Vagina (tissue), 2 donors: ENCODE measurements around the gene CYP17A1.

Experiments
- POLR2AphosphoS5 ChIP-seq, 2 donors: sonication (generic); formaldehyde crosslinking; IDR thresholded peaks; one replicate each; pipeline ENCODE4 v1.9.0; 2017; ENCODE audit warnings: antibody characterized with exemption in 2 of 2, mild to moderate bottlenecking in 2 of 2, low read depth in 1 of 2; ENCODE audit not compliant: insufficient read depth in 1 of 2
- TF ChIP-seq, protein P1 (sequence below), 3 experiments: fragments of 450-650 bp in 2 of 3; fragments of 200-600 bp in 1 of 3; sonication (generic) in 1 of 3; IDR thresholded peaks; one replicate each; pipeline ENCODE4 v1.5.1; 2017 to 2019; ENCODE audit warnings: antibody characterized with exemption in 3 of 3, mild to moderate bottlenecking in 2 of 3, moderate library complexity in 2 of 3

GRCh38 chr10:102869258-102870198, 32.3 kb upstream of the CYP17A1 start, which contains the start of gene AS3MT:
- TF ChIP-seq, protein P1, sequence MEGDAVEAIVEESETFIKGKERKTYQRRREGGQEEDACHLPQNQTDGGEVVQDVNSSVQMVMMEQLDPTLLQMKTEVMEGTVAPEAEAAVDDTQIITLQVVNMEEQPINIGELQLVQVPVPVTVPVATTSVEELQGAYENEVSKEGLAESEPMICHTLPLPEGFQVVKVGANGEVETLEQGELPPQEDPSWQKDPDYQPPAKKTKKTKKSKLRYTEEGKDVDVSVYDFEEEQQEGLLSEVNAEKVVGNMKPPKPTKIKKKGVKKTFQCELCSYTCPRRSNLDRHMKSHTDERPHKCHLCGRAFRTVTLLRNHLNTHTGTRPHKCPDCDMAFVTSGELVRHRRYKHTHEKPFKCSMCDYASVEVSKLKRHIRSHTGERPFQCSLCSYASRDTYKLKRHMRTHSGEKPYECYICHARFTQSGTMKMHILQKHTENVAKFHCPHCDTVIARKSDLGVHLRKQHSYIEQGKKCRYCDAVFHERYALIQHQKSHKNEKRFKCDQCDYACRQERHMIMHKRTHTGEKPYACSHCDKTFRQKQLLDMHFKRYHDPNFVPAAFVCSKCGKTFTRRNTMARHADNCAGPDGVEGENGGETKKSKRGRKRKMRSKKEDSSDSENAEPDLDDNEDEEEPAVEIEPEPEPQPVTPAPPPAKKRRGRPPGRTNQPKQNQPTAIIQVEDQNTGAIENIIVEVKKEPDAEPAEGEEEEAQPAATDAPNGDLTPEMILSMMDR (IDR thresholded peaks at IDR 0.05) = no peak
- peak in 1 of 2 donors; percentile 32 for TF ChIP-seq POLR2AphosphoS5 (IDR thresholded peaks at IDR 0.05; ENCODE audit: insufficient read depth in 1 of 2, low read depth in 1 of 2)
